ENCODE results near the gene SGK2.

DNA sequence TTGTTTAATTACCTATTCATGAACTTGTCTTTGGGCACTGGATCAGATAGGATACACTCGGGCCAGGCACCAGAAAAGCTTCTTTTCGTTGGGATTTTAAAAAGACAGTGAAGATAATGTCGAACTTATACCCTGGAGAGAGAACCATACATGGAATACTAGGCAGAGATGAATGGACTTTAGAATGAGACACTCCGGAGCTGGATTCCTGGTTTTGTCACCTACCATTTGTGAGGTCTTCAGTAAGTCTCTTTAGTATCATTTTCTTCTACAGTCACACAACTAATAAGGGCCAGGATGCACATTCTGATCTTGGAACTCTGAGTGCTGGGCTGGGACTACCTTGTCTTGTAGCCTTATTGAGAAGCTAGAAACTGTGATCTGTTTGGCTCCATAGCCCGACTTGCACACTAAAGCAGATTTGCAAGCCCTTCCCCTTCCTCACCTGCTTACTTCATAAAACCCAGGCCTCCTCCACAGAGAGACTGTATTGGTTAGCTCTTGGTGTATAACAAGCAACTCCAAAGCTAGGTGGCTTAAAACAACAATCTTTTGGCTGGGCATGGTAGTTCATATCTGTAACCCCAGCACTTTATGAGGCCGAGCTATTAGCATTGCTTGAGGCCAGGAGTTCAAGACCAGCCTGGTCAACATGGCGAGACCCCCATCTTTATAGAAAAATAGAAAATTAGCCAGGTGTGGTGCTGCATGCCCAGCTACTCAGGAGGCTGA, 24.5 kb downstream of the SGK2 start:
- no peak for TF ChIP-seq POLR2A (IDR thresholded peaks at IDR 0.05)
- TF ChIP-seq, protein P1, sequence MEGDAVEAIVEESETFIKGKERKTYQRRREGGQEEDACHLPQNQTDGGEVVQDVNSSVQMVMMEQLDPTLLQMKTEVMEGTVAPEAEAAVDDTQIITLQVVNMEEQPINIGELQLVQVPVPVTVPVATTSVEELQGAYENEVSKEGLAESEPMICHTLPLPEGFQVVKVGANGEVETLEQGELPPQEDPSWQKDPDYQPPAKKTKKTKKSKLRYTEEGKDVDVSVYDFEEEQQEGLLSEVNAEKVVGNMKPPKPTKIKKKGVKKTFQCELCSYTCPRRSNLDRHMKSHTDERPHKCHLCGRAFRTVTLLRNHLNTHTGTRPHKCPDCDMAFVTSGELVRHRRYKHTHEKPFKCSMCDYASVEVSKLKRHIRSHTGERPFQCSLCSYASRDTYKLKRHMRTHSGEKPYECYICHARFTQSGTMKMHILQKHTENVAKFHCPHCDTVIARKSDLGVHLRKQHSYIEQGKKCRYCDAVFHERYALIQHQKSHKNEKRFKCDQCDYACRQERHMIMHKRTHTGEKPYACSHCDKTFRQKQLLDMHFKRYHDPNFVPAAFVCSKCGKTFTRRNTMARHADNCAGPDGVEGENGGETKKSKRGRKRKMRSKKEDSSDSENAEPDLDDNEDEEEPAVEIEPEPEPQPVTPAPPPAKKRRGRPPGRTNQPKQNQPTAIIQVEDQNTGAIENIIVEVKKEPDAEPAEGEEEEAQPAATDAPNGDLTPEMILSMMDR (IDR thresholded peaks at IDR 0.05 in 4 of 5, conservative IDR thresholded peaks at IDR 0.05 in 1 of 5): no peak
